OCI-LY3 (cell line): Measurements from ENCODE around the gene HNRNPF.

Experiments
- EZH2phosphoT487 ChIP-seq: fragments of 200-600 bp; shearing (Covaris generic); IDR thresholded peaks from 2 replicates; pipeline ENCODE4 v1.6.1; 2018; ENCODE audit warnings: antibody characterized with exemption, mixed run types, low read depth
- TF ChIP-seq, protein P1 (sequence below): fragments of 200-600, 300-600 bp; sonication (generic); IDR thresholded peaks from 2 replicates; pipeline ENCODE4 v1.5.1; 2014; ENCODE audit warnings: antibody characterized with exemption, low read length, low read depth

DNA sequence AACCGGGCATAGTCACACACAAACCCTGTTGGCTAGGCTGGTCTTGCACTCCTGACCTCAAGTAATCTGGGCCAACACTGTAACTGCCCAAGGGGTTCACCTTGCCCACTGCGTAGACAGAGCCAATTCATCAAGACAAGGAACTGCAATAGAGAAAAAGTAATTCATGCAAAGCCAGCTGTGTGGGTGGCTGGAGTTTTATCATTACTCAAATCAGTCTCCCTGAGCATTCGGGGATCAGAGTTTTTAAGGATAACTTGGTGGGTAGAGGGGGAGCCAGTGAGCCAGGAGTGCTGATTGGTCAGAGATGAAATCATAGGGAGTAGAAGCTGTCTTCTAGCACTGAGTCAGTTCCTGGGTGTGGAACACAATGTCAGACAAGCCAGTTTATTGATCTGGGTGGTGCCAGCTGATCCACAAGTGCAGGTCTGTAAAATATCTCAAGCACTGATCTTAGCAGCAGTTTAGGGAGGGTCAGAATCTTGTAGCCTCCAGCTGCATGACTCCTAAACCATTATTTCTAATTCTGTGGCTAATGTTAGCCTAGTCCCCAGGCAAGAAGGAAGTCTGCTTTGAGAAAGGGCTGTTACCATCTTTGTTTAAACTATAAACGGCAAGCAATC, 53.1 kb downstream of the HNRNPF start:
- TF ChIP-seq, protein P1, sequence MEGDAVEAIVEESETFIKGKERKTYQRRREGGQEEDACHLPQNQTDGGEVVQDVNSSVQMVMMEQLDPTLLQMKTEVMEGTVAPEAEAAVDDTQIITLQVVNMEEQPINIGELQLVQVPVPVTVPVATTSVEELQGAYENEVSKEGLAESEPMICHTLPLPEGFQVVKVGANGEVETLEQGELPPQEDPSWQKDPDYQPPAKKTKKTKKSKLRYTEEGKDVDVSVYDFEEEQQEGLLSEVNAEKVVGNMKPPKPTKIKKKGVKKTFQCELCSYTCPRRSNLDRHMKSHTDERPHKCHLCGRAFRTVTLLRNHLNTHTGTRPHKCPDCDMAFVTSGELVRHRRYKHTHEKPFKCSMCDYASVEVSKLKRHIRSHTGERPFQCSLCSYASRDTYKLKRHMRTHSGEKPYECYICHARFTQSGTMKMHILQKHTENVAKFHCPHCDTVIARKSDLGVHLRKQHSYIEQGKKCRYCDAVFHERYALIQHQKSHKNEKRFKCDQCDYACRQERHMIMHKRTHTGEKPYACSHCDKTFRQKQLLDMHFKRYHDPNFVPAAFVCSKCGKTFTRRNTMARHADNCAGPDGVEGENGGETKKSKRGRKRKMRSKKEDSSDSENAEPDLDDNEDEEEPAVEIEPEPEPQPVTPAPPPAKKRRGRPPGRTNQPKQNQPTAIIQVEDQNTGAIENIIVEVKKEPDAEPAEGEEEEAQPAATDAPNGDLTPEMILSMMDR, result no peak
- TF ChIP-seq EZH2phosphoT487, result no peak
